KOPT-K1 (cell line): ENCODE measurements around the gene FER1L5.

ENCODE experiments used
- H3K27ac ChIP-seq: fragments of 200-600 bp; sonication (generic); 2 replicates; pipeline ENCODE4 v1.5.1; 2016; ENCODE audit warnings: antibody characterized with exemption, mild to moderate bottlenecking, low read depth, low read length; ENCODE audit not compliant: poor library complexity, severe bottlenecking
- H3K36me3 ChIP-seq: fragments of 200-600 bp; sonication (generic); 2 replicates; pipeline ENCODE4 v1.5.1; 2017; ENCODE audit warnings: antibody characterized with exemption, mild to moderate bottlenecking, low read length, moderate library complexity; ENCODE audit not compliant: insufficient read depth
- H3K9me3 ChIP-seq: fragments of 200-600 bp; sonication (generic); 2 replicates; pipeline ENCODE4 v1.5.1; 2017; ENCODE audit warnings: antibody characterized with exemption, low read length, mild to moderate bottlenecking; ENCODE audit not compliant: insufficient read depth, poor library complexity, severe bottlenecking

Gene FER1L5

DNA sequence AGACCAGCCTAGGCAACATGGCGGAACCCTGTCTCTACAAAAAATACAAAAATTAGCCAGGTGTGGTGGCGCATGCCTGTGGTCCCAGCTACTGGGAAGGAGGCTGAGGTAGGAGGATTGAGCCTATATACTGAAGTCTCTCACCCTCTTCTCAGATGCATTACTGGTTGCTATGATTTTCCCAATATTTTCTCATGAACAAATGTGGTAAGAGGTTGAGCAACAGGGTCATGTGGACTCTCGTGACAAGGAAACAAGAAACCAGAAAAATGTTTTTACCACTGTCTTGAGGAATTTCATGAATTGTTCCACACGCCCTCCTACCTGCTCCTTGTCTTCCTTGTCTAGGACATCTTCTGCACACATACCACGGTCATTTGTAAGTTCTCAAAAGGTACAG lies 84.9 kb downstream of the FER1L5 start:
- Histone ChIP-seq H3K36me3 (peaks cover 58% of the 10 kb centered on the region), H3K27ac (no peak overlapping the region), H3K9me3 (no peaks in the 10 kb centered on the region)

GRCh38 chr2:96729748-96730147 lies 87.2 kb downstream of the FER1L5 start:
- no peaks in the 10 kb centered on the region for H3K9me3 ChIP-seq
- peaks cover 82% of the 10 kb centered on the region for H3K36me3 ChIP-seq
- H3K27ac ChIP-seq: no peak overlapping the region

GRCh38 chr2:96730212-96730611 lies 87.6 kb downstream of the FER1L5 start:
- Histone ChIP-seq H3K36me3 (peaks cover 86% of the 10 kb centered on the region), H3K27ac (no peak overlapping the region), H3K9me3 (no peaks in the 10 kb centered on the region)

- no peaks in the 10 kb centered on the region for H3K9me3 ChIP-seq
- peaks cover 82% of the 10 kb centered on the region for H3K36me3 ChIP-seq
Observed at GRCh38 chr2:96733931-96734330, 91.4 kb downstream of the FER1L5 start.

DNA sequence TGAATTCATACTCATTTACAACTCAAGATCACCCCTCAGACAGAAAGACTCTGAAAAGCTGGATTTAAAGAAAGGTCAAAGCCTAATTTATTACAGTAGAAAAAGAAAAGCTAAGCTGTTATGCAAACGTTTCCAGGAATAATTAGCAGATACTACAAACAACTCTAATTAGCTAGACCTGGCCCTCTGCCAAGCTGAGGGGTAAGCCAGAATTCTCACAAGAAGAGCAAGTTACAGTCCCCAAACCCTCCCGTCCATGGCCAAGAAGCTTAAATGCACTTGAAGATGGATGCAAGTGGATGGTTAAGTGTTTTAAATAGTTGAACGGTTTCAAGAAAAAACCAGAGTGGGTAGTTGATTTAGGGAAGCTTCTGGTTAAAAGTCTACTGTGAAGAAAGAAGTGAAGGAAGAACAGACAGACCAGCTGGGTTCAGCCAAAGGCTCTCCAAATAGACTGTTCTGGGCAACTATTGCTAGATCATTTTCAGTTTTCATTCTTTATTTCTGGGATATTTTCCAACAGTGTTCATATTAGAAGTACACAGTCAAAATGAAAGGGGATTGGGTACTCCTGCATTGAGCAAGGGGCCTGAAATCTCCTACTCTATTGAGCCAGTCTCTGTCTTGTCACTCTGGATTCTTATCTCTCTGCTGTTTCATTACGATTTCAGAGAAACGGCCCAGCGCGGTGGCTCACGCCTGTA lies 92.5 kb downstream of the FER1L5 start:
- H3K27ac ChIP-seq: no peak overlapping the region
- peaks cover 74% of the 10 kb centered on the region for H3K36me3 ChIP-seq
- no peaks in the 10 kb centered on the region for H3K9me3 ChIP-seq

More at GRCh38 chr2:96733931-96734330, 91.4 kb downstream of the FER1L5 start:
- H3K27ac ChIP-seq: no peak overlapping the region

DNA sequence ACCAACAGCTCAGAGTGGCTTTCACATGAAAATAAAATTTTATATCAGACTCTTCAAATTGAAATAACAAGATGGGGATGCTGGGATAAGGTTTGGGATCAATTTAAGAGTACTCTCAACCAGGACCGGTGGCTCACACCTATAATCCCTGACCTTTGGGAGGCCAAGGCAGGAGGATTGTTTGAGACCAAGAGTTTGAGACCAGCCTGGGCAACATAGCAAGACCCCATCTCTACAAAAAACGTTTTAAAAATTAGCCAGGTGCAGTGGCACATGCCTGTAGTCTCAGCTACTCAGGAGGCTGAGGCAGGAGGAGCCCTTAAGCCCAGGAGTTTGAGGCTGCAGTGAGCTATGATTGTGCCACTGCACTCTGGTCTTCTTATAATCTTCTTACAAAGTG lies 94.7 kb downstream of the FER1L5 start:
- Histone ChIP-seq H3K36me3 (peaks cover 52% of the 10 kb centered on the region), H3K27ac (no peak overlapping the region), H3K9me3 (no peaks in the 10 kb centered on the region)

DNA sequence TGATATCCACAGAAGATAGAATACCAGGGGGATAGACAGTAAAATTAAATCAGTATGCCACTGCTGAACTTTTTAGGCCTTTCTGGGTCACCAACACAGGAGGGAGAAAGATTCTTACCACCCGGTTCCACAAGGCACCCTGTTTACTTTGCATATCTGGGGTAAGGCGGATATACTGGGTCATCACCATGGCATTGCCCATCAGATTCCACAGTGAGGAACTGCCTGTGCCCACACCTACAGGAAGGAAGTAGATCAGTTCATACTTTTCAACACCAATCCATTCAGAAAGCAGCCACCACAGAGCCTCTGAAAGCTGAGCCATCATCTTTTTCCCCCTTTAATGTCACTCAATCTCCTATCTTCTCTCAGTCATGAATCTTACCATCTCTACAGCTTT lies 95.3 kb downstream of the FER1L5 start:
- H3K36me3 ChIP-seq: peaks cover 46% of the 10 kb centered on the region
- no peak overlapping the region for H3K27ac ChIP-seq
- H3K9me3 ChIP-seq: no peaks in the 10 kb centered on the region

DNA sequence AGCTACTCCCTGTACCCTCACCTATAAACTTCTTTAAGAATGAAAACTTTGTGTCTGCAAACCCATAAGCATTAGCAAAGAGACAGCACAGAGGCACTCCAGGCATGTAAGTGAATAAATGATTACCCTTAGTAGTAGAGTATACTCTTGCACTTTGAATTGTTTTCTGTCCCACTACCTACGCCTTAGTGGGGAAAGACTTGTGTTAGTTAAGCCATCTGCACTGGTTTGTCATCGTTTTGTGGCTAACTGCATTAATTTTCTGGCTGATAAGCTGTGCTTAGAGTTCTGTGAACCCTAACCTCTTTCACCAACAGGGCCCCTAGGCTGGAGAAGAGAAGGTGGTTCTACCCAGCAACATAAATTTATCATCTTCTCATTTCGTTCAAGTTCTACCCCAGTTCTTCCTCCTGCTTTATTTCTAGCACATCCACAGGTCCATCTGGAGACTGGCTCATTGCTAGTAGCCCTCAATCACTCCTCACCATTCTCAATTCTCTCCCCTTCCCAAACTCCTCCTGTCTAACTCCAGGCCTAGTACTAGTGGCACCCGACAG lies 96.6 kb downstream of the FER1L5 start:
- Histone ChIP-seq H3K9me3 (no peaks in the 10 kb centered on the region), H3K27ac (peak overlapping the region; percentile 58), H3K36me3 (peaks cover 33% of the 10 kb centered on the region)

GRCh38 chr2:96739633-96740428 lies 97.3 kb downstream of the FER1L5 start, which contains the start of gene LMAN2L:
Gene LMAN2L, minus strand, starts transcription at chr2:96740064. Its CDS starts 24 bp downstream, at chr2:96740040.
- Histone ChIP-seq H3K9me3 (no peaks in the 10 kb centered on the region), H3K36me3 (peaks cover 26% of the 10 kb centered on the region), H3K27ac (peak within 1 kb of the TSS; percentile 58)

GRCh38 chr2:96747061-96747617 lies 104.6 kb downstream of the FER1L5 start:
- H3K36me3 ChIP-seq: no peaks in the 10 kb centered on the region
- H3K9me3 ChIP-seq: no peaks in the 10 kb centered on the region
- no peak overlapping the region for H3K27ac ChIP-seq

GRCh38 chr2:96751800-96752199 lies 109.2 kb downstream of the FER1L5 start:
- H3K9me3 ChIP-seq: no peaks in the 10 kb centered on the region
- no peak overlapping the region for H3K27ac ChIP-seq

DNA sequence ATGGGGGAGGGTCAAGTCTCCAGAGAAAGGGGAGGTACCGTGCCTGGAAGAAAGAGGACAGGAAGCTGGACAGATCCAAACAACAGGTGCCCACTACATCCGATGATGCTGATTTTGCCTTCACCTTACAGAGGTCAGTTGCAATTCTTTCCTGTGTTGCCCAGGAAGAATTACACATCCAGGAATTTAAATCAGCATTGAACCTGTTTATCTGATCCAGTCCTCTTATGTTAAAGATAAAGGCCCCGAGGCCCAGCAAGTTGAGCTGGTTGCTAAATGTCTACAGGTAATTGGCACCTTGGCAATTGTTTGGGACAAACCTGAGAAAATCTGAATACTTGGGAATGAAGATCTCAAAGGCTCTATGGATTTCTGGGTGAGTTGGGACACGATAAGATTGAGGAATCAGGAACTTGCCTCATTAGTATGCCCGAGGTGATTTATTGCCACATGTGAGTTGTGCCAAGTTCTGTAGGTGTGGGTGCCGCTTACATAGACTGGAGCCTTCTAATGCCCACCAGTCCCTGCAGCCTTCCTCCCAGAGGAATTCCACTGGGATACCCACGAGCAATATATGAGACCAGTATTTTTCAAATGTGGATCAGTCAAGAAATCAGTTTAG lies 111.2 kb downstream of the FER1L5 start:
- Histone ChIP-seq H3K36me3 (no peaks in the 10 kb centered on the region), H3K9me3 (no peaks in the 10 kb centered on the region), H3K27ac (no peak overlapping the region)

More at GRCh38 chr2:96751800-96752199, 109.2 kb downstream of the FER1L5 start:
- H3K36me3 ChIP-seq: no peaks in the 10 kb centered on the region

- no peaks in the 10 kb centered on the region for H3K36me3 ChIP-seq
- H3K9me3 ChIP-seq: no peaks in the 10 kb centered on the region
- H3K27ac ChIP-seq: no peak overlapping the region
Observed at GRCh38 chr2:96754317-96754716, 111.8 kb downstream of the FER1L5 start.
